Mucosa of stomach (tissue), 1 donor: Measurements from ENCODE around the gene LRP1B.
"Not testable (repeated sequence)": the region's sequence is repeated elsewhere in the genome, so short reads cannot be mapped to it uniquely, and the experiment has no call there.

Experiments
- H3K27me3 ChIP-seq: one replicate; pipeline ENCODE4 v1.7.0; 2013; ENCODE audit warnings: mild to moderate bottlenecking, low read length; ENCODE audit not compliant: control insufficient read depth, insufficient read depth
- H3K36me3 ChIP-seq: one replicate; pipeline ENCODE4 v1.7.0; 2013; ENCODE audit warnings: low read length; ENCODE audit not compliant: control insufficient read depth, insufficient read depth
- H3K4me1 ChIP-seq: one replicate; pipeline ENCODE4 v1.7.0; 2013; ENCODE audit warnings: mild to moderate bottlenecking, low read length; ENCODE audit not compliant: control insufficient read depth, insufficient read depth
- H3K4me3 ChIP-seq: one replicate; pipeline ENCODE4 v1.7.0; 2013; ENCODE audit warnings: low read length
- H3K9ac ChIP-seq: one replicate; pipeline ENCODE4 v1.7.0; 2013; ENCODE audit warnings: mild to moderate bottlenecking, low read length, moderate library complexity
- H3K9me3 ChIP-seq: one replicate; pipeline ENCODE4 v1.7.0; 2013; ENCODE audit warnings: mild to moderate bottlenecking, low read length, moderate library complexity; ENCODE audit not compliant: control insufficient read depth
- donor health status: Pancreatic carcinoma.

The LRP1B gene

DNA sequence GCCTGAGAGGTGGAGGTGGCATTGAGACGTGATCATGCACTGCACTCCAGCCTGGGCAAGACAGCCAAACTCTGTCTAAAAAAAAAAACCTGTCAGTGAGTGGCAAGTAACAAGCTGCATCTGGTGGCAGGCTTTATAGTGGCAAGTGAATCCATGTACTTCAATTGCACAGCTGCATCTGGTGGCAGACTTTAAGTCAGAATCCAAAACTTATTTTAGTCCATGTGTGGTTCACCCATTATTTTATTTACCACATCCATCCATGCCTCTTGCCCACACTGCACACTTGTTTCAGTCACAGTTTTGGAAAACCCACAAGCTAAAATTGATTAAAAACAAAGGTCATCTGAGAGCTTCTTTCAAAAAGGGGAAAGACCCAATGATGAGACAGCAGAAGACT is 1714.2 kb downstream of the LRP1B start:
- H3K4me1 ChIP-seq: no peaks in the 10 kb centered on the region

DNA sequence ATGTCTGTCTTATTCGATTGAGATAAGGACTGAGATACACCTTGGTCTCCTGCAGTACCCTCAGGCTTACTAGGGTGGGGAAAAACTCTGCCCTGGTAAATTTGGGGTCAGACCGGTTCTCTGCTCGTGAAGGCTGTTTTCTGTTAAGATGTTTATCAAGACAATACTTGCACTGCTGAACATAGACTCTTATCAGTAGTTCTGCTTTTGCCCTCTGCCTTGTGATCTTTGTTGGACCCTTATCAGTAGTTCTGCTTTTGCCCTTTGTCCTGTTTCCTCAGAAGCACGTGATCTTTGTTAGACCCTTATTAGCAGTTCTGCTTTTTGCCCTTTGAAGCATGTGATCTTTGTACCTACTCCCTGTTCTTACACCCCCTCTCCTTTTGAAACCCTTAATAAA is 1715.8 kb downstream of the LRP1B start:
- H3K36me3 ChIP-seq, H3K4me3 ChIP-seq, H3K9ac ChIP-seq, H3K9me3 ChIP-seq, H3K27me3 ChIP-seq, H3K4me1 ChIP-seq: not testable (repeated sequence)

More for the DNA sequence above, 1714.2 kb downstream of the LRP1B start:
- H3K4me3 ChIP-seq: no peak overlapping the region
- H3K27me3 ChIP-seq: no peaks in the 10 kb centered on the region
- H3K9ac ChIP-seq: no peak overlapping the region
- no peaks in the 10 kb centered on the region for H3K9me3 ChIP-seq
- no peaks in the 10 kb centered on the region for H3K36me3 ChIP-seq

DNA sequence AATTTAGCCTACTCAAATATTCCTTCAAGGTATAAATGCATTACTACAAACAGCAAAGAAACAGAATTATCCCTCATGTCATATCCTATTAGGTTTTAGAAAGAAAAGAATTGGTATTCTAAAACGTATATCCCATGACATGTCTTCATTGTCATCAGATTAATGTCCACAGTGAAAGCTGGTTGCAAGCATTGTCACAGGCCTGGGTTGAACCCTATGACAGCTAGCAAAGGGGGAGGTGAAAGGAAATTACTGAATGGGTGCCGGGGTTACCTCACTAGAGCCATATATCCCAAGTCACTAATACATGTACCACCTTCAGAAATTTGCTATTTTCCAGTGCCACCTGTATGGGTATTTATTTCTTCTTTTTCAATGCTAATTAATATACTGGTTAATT is 1720.1 kb downstream of the LRP1B start:
- no peaks in the 10 kb centered on the region for H3K36me3 ChIP-seq
- no peaks in the 10 kb centered on the region for H3K27me3 ChIP-seq
- no peaks in the 10 kb centered on the region for H3K9me3 ChIP-seq
- no peak overlapping the region for H3K4me3 ChIP-seq
- no peaks in the 10 kb centered on the region for H3K4me1 ChIP-seq
- no peak overlapping the region for H3K9ac ChIP-seq

DNA sequence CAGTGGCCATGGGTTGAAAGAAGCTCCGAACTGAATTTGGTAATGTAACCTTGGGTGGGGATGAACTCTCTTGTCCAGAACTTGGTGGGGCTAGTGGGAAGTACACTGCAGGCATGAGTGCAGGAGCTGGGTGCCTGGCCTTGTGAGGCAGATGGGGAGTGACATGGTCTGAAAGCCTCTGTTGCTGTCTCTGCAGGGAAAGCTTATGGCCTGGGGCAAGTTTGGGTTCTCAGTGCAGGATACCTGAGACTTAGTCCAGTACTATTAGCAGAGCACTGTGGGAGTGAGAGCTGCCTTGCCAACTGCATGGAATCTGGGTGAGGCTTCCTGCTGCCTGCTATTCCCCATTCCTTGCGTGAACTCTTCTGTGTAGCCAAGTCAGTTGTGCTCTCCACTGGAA is 1729.8 kb downstream of the LRP1B start:
- no peak overlapping the region for H3K9ac ChIP-seq

DNA sequence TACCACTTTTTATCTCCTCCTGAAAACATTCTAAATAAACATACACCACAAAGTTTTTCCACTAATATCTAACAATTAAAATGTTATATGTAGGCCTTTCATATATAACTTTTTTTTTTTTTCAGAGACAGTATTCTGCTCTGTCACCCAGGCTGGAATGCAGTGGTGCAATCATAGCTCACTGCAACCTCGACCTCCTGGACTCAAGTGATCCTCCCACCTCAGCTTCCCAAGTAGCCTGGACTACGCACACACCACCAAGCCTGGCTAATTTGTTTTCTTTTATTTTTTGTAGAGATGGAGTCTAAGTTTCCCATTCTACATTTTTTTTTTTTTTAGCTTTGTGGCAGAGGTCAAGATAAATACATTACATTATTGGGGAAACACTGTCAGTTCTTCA is 1738.0 kb downstream of the LRP1B start:
- H3K9me3 ChIP-seq: no peaks in the 10 kb centered on the region
- H3K4me3 ChIP-seq: no peak overlapping the region
- no peaks in the 10 kb centered on the region for H3K27me3 ChIP-seq
- H3K9ac ChIP-seq: no peak overlapping the region
- H3K36me3 ChIP-seq: no peaks in the 10 kb centered on the region
- H3K4me1 ChIP-seq: no peaks in the 10 kb centered on the region

More for the DNA sequence above, 1729.8 kb downstream of the LRP1B start:
- H3K36me3 ChIP-seq: no peaks in the 10 kb centered on the region
- no peaks in the 10 kb centered on the region for H3K4me1 ChIP-seq
- no peak overlapping the region for H3K4me3 ChIP-seq
- no peaks in the 10 kb centered on the region for H3K9me3 ChIP-seq
- no peaks in the 10 kb centered on the region for H3K27me3 ChIP-seq

DNA sequence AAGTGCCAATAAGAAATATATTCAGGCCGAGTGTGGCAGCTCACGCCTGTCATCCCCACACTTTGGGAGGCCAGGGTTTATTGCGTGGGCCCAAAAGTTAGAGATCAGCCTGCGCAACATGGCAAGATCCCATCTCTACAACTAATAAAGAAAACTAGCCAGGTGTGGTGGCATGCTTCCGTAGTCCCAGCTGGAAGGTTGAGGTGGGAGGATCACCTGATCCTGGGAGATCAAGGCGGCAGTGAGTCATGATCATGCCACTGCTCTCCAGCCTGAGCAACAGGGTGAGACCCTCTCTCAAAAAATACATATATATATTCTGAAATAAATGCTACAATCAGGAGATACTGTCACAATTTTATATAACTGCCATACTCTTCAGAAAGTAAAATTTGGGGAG is 1745.9 kb downstream of the LRP1B start:
- H3K27me3 ChIP-seq: no peaks in the 10 kb centered on the region
- H3K9ac ChIP-seq: no peak overlapping the region
- no peak overlapping the region for H3K4me3 ChIP-seq
- no peaks in the 10 kb centered on the region for H3K36me3 ChIP-seq
- no peaks in the 10 kb centered on the region for H3K9me3 ChIP-seq
- H3K4me1 ChIP-seq: no peaks in the 10 kb centered on the region

DNA sequence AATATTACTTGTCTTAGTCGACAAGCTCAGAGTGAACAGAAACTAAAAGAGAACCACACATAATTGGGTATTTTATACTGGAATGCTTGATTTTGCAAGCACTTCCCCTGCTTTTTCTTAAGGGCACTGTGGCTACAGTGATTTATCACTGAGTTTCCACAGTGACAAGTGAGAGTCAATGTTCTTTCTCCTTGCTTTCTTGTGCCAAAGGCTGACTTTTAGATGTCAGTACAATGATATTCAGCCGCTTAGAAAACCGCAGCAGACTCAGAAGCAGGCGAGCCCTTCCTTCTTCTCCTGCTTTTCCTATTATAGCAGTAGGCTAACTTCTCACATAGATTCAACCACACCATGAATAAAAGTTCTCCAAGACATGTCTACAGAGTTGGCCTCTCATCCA is 1747.0 kb downstream of the LRP1B start:
- no peak overlapping the region for H3K4me3 ChIP-seq

DNA sequence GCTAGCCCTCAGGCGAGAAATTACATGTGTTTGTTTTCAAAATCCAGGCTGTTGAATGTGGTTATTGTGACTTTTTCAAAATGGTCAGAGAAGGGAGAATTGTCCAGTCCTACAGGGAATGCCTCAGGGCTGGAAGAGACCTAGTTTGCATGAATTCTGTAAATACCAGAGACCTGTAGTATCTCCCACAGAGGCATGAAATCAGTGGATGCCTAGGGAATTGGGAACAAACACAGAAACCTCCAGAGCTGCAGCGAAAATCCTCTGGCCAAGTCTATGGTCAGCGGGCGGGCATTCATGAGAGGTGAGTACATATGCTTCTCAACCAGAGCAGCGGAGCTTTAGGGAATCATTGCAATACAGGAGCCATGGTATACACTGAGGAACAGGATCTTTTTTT is 1754.1 kb downstream of the LRP1B start:
- no peaks in the 10 kb centered on the region for H3K9me3 ChIP-seq
- no peaks in the 10 kb centered on the region for H3K36me3 ChIP-seq
- H3K4me1 ChIP-seq: no peaks in the 10 kb centered on the region
- H3K4me3 ChIP-seq: no peak overlapping the region
- H3K9ac ChIP-seq: no peak overlapping the region
- H3K27me3 ChIP-seq: no peaks in the 10 kb centered on the region

More for the DNA sequence above, 1747.0 kb downstream of the LRP1B start:
- no peaks in the 10 kb centered on the region for H3K36me3 ChIP-seq
- H3K4me1 ChIP-seq: no peaks in the 10 kb centered on the region
- no peaks in the 10 kb centered on the region for H3K27me3 ChIP-seq
- no peak overlapping the region for H3K9ac ChIP-seq
- H3K9me3 ChIP-seq: no peaks in the 10 kb centered on the region

DNA sequence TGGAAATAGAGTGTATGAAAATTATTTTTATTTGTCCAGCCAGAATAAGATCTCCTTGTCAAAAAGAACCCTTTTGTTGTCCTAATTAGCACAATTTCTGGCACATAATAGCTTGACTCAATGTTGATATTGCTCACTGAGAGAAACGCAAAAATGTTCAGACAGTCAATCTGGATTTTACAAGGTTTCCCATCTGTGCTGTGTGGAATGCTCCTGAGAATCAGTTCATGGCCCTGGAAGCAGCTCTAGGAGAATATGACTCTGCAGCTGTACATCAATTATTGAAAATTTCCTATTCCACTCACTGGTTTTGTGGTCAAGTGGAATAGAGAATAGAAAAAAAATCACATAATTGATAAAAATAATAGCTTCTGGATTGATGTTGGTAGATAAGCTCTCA is 1767.7 kb downstream of the LRP1B start:
- no peak overlapping the region for H3K9ac ChIP-seq
- no peaks in the 10 kb centered on the region for H3K9me3 ChIP-seq
- H3K27me3 ChIP-seq: no peaks in the 10 kb centered on the region
- no peaks in the 10 kb centered on the region for H3K4me1 ChIP-seq
- H3K36me3 ChIP-seq: no peaks in the 10 kb centered on the region
- no peak overlapping the region for H3K4me3 ChIP-seq

DNA sequence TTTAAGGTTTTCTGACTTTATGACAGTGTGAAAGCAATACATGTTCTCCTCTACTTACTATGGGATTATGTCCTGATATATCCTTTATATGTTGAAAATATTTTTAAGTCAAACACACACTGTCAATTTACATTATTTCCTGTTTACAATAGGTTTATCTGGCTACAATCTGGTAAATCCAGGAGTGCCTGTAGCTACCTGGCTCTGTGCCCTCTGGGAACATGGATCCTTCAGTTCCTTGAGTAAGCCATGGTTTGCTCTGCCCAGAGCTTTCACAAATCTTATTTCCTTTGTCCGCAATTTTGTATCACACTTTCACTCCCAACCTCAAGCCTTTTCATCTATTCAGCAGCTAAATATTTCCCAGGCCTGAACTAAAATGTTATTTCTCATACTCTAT is 1768.5 kb downstream of the LRP1B start:
- Histone ChIP-seq H3K36me3 (no peaks in the 10 kb centered on the region), H3K4me3 (no peak overlapping the region), H3K9me3 (no peaks in the 10 kb centered on the region), H3K27me3 (no peaks in the 10 kb centered on the region), H3K9ac (no peak overlapping the region), H3K4me1 (no peaks in the 10 kb centered on the region)

DNA sequence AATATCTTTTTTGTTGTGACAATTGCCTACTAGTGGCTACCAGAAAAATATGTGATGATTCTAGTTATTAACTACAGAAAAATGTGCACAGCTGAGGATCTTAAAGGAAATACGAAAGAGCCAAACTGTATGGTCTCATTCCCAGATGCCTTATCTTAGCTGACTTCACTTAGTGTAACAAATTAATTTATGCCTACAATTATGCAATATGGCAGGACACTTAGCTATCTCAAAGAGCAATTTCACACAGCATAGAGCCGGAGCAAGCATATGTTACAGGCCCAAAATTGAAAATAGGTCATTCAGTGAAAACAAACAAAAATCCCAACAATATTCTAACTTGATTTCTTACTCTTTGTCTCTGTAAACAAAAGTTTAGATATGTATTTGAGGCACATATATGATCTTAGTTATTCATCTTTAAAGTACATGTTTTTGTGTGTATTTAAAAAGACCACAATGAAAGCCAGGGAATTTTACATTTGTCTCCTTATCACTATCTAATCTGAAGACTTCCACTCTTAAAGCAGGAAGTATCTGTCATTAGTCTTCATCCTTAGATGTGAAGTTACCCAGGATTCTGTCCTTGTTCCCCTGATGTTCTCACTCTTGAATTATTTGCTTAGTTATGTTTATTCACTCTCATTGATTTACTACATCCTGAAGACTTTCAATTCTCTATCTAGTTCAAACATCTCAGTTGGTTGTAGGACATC is 1771.6 kb downstream of the LRP1B start:
- H3K4me1 ChIP-seq: no peaks in the 10 kb centered on the region

DNA sequence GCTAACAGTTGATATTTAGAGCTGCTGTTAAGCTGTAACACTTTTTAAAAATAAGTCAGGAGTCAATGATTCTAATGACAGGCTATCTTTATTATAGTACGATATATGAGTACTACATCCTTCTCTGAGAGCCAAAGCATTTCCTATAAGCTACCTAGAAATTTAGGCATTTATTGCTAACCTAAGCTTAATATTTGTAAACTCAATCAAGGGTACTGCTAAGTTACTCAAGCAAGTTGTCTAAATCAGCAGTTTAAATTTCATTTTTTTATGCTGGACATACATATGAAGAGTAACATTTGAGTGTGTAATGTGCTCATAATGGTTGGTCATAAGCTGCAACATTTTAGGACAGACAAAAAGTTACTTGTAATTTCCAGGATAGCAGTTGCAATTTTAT is 1774.1 kb downstream of the LRP1B start:
- Histone ChIP-seq H3K4me3 (no peak overlapping the region), H3K27me3 (no peaks in the 10 kb centered on the region), H3K9ac (no peak overlapping the region), H3K9me3 (no peaks in the 10 kb centered on the region), H3K36me3 (no peaks in the 10 kb centered on the region), H3K4me1 (no peaks in the 10 kb centered on the region)

More for the DNA sequence above, 1771.6 kb downstream of the LRP1B start:
- Histone ChIP-seq H3K27me3 (no peaks in the 10 kb centered on the region), H3K9ac (no peak overlapping the region), H3K9me3 (no peaks in the 10 kb centered on the region), H3K4me3 (no peak overlapping the region), H3K36me3 (no peaks in the 10 kb centered on the region)
